Medulla oblongata (tissue), 1 donor: Measurements from ENCODE around the gene HSPB7.
"Not testable (repeated sequence)": the region's sequence is repeated elsewhere in the genome, so short reads cannot be mapped to it uniquely, and the experiment has no call there.

Source experiments
- DNase-seq: peaks from one replicate; pipeline ENCODE4 v3.0.0-alpha.2; 2015; ENCODE audit errors: extremely low spot score

The HSPB7 gene

DNA sequence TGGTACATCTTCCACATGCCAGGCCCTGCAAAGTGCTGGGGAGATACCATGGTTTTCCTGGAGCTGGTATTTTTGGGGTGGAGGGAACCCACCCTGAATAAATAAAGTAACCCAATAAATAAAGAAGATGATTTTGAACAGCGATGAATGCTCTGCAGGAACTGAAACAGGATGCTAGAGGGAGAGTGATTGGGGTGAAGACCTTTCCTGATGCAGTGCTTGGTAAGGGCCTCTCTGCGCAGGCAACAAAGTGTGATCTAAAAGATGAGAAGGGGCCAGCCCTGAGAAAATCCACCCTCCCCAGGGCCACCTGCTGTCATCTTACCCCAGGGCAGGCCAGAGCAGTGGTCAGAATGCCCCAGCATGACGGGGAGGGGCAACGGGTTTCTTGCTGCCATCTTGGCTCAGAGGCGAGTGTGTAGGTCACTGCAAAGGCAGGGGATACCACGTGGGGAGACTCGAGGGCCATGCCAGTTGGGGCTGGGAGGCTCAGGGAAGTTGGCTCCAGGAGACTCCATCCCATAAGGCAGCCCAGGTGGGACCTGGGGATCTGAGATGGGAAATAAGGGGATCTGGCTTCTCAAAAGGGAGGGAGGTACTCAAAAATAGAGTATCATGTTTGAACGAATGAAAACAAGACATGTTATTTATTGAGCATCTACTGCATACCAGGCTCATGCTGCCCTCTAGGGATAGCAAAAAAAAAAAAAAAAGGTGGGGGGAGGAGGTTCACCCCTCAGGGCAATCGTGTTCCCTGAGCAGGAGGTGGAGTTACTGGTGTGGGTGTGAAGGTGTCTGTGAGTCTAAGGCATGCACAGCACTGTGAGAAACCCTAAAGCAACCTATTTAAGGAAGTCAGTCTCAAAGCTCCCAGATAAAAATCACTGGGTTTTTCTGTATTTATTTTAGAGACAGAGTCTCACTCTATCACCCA, 11.0 kb downstream of the HSPB7 start:
- no peak for DNase-seq

DNA sequence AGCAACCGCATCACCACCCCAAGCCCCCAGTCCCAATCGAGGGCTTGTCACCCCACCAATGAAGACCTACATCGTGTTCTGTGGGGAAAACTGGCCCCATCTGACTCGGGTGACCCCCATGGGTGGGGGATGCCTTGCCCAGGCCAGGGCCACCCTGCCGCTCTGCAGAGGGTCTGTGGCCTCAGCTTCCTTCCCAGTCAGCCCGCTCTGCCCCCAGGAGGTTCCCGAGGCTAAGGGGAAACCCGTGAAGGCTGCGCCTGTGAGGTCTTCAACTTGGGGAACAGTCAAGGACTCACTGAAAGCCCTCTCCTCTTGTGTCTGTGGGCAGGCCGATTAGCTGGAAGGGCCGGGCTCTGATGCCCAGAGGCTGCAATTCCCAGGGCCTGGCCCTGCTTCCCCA, 11.8 kb downstream of the HSPB7 start:
- no peak for DNase-seq

DNA sequence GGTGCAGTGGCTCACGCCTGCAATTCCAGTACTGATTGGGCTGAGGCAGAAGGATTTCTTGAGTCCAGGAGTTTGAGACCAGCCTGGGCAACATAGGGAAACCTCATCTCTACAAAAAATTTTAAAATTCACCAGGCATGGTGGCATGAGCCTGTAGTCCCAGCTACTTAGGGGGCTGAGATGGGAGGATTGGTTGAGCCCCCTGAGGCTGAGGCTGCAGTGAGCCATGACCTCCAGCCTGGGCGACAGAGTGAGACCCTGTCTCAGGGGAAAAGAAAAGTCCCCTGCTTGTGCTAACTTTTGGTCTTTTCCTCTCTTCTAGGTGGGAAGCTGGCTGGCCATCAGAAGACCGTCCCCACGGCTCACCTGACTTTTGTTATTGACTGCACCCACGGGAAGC, 12.2 kb downstream of the HSPB7 start:
- DNase-seq, result no peak

DNA sequence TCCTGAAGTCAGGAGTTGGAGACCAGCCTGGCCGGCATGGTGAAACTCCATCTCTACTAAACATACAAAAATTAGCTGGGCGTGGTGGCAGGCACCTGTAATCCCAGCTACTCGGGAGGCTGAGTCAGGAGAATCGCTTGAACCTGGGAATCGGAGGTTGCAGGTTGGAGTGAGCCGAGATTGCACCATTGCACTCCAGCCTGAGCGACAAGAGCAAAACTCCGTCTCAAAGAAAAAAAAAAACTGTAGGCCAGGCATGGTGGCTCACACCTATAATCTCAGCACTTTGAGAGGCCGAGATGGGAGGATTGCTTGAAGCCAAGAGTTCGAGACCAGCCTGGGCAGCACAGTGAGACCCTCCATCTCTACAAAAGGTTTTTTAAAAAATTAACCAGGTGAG, 16.6 kb downstream of the HSPB7 start:
- DNase-seq, result not testable (repeated sequence)

DNA sequence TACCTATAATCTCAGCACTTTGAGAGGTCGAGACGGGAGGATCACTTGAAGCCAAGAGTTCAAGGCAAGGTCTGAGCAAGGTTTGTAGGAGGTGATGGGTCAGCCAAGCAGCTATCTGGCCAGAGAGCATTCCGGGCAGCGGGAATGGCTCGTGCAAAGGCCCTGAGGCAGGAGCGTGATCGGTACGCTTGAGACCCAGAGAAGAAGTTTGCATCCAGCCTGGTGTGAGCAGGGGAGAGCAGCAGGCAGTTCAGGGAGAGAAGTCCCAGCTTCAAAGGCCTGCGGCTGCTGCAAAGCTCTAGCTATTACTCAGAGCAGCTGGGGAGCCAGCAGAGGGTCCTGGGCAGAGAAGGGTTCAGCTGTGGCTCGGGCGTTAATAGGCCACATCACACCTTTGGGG, 18.9 kb downstream of the HSPB7 start:
- no peak for DNase-seq

DNA sequence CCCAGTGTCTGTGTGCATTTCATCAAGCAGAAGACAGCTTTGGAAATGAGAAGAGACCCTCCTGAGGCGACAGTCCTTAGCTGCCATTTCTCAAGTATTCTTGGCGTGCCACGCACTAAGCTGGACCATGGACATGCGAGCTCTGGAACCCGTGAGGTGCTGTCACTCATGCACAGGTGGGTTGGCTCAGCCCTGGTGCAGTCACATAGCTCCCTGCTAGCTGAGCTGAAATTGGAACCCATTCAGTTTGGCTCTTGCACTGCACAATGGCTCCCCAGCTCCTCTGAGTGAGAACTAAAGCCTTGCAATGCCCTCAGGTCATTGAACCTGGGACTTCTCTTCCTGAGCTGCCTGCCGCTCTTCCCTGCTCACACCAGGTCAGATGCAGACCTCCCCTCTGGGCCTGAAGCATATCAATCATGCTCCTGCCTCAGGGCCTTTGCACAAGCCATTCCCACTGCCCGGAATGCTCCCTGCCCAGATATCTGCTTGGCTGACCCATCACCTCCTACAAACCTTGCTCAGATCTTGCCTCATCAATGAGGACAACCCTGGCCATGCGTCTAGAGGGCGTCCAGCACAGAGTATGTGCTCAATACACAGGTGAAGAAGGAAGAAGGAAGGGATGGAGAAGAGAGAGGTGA, 20.1 kb downstream of the HSPB7 start:
- DNase-seq, result no peak

DNA sequence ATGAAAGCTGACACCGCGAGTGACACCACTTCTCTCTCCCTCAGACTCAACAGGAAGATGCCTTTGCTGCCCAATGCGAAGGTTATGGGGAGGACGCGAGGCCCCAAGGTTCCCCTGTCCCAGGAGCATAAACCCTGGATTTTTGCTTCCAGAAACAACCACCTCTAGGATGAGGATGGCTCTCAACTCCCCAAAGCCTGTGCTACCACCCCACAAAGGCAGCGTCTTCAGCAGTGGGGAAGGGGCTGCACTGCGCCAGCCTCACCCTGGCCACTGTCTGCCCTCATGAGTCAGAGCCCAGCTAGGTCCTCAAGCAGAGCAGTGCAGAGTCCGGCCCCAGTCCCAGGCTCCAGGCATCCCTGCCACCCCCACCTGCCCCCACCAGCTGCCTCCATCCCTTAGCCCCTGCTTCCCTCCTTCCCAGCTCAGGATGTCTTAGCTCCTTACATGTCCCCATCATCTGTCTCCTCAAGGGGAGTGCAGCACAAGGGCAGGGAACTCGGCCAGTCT, 20.7 kb downstream of the HSPB7 start:
- no peak for DNase-seq

DNA sequence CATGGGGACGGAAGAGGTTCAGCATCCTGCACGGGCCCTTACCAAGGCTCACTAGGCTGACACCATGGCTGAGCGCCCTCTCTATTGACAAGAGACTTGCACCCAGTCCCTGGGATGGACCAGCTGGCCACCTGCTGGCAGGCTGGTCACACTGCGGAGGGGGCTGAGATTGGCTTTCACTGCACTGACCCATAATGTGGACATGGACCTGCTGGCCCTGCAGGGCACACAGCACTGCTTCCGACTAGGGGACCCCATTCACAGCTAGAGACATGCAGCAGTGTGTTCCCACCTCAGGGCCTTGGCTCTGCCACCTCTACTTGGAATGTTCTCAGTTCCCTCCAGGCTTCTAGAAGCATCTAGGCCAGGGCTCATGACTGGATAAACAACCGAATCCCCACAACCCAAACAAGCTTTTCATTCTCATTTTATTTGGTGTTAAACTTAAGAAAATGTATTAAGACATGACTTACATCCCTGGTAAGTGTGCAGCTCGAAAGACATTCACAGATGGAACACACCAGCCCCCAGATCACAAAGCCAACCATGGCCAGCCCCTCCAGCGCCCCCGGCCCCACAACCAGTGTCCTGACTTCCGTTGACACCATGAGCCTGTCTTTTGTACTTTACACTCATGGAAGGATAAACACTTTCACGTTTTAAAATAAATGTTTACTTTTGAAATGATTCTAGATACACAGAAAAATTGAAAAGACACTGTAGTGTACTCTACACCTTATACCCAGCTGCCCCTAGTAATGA, 23.1 kb downstream of the HSPB7 start:
- DNase-seq, result peak; percentile 84

DNA sequence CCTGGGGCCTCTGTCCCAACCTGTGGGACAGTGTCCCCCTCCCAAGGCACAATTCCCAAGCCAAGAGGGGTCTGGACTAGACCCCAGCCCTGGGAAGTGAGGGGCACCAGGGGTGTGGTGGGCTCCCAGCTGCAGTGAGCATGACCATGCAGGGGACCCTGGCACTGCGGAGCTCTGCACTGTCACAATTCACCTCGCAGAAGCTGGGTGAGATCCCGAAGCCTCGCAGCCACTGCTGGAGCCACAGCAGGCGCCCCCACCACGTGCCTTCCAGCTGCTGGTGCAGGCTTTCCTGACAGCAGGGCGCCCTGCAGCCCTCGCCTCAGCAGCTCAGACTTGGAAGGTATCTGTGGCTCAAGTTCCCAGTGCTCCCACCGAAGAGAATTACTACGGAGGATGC, 23.8 kb downstream of the HSPB7 start:
- no peak for DNase-seq

DNA sequence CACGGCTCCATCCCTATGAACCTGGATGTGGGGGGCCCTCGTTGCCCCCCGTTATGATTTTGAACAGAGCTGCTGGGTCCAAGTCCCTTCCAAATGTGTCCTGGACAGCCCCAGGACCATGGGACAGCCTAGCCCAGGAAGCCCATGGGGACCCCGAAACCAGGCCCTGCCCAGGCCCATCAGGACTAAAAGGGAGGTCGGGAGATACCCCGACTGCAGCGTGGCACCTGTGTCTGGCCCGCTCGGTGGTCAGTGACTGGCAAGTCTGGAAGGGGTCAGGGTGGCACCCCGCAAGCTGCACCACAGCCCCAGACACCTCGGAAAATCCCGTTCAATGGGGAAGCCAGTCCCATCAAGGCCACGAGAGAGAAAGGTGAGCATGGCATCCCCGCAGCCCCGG, 24.2 kb downstream of the HSPB7 start:
- no peak for DNase-seq

DNA sequence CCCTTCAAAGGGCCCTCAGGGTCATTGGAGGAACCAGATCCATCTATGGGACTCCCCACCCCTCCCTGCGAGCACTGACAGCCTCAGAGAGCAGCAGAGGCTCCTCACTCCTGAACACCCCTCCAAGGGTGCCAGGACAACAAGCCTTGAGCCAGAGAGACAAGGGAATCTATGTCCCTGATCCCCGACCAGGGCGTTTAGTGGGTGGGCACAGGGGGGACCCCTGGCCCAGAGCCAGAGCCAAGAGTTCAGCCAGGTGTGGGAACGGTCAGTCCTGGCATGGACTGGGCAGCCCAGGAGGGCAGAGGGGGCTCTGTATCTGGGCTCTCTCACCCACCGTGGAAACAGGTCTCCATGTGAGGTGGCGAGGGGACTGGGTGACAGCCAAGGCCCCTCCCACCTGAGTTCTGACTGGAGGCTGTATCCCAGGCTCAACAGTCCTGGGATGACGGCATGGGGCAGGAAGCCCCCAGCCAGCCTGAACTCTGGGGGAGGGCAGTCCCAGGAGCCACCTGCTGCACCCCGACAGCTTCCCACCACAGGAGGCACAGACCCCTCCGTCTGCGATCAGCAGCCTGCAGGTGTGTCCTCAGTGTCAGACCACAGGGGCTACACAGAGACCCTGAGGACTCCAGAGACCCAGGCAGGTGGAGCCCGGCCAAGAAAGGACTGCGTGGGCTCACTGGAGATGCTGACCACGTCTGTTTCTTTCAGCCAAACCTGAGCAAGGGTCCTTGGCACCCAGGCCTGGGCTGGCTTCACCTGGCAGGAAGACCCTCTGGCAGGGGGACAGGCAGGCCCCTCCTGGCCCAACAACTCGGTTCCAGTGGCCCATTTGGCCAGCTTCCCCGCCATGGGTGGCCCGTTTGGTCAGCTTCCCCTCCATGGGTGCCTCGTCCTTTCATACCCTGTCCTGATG, 25.0 kb downstream of the HSPB7 start:
- DNase-seq, result no peak

DNA sequence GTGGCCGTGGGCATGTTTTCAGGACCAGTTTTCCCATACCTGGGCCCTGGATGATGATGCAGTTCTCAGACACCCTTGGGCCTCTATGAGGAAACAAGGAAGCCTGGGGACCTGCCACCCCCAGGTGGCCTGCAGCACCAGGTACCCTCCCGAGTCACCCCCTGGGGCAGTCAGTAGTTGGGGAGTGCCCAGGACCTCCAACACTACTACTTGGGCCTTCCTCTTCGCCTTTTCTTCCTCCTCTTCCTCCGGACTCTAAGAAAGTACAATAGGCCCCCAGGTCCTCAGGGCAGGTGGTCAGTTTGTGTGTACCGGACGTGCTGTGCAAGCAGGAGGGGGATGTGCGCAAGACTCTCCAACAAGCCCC, 25.7 kb downstream of the HSPB7 start:
- DNase-seq, result no peak

DNA sequence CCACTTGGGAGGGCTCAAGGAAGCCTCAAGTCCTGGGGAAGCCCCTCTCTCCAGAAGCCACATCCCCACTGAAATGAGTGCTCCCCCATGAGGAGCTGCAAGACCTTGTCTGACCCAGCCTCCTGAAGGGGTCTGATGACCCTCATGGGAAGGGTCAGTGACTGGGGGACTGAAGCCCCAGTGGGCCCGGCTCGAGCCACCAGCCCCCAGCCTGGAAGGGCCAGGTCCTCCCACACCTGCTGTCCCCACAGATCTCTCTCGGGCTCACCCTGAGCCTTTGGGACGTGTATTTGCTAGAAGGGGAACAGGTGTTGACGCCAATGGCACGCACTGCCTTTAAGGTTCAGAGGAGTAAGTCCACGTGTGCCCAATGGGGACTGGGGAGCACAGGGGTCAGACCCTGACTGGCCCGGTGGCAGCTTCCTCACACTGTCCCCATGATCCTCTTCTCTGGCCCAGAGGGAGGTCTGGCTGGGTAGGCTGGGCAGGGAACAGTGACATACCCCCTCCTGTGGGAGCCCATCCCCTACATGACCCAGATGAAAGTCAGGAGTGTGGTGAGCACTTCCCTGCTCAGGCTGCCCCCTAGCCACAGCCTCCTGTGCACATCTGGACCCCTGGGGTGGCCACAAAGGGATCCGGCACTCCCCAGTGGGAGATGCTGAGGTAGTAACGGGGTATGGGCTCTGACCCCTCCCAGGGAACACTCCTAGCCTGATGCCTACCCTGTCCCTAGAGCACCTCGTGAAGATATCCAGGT, 26.2 kb downstream of the HSPB7 start:
- DNase-seq, result no peak

DNA sequence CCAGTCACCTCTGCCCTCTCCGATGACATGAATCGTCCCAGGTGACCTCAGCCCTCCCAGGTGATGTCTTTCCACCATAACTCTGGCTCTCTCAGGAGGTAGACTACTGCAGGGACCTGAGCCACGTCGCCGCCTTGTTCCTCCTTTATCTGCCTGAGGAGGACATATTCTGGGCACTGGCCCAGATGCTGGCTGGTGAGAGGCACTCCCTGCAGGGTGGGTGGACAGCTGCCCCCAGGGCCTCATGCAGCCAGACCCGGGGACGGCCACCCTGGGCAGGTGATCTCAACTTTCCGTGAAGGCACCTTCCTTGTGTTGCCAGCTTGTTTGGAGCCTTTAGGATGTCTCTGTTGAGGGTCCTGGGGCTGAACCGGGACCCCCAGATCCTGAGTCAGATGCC, 28.1 kb downstream of the HSPB7 start:
- no peak for DNase-seq

DNA sequence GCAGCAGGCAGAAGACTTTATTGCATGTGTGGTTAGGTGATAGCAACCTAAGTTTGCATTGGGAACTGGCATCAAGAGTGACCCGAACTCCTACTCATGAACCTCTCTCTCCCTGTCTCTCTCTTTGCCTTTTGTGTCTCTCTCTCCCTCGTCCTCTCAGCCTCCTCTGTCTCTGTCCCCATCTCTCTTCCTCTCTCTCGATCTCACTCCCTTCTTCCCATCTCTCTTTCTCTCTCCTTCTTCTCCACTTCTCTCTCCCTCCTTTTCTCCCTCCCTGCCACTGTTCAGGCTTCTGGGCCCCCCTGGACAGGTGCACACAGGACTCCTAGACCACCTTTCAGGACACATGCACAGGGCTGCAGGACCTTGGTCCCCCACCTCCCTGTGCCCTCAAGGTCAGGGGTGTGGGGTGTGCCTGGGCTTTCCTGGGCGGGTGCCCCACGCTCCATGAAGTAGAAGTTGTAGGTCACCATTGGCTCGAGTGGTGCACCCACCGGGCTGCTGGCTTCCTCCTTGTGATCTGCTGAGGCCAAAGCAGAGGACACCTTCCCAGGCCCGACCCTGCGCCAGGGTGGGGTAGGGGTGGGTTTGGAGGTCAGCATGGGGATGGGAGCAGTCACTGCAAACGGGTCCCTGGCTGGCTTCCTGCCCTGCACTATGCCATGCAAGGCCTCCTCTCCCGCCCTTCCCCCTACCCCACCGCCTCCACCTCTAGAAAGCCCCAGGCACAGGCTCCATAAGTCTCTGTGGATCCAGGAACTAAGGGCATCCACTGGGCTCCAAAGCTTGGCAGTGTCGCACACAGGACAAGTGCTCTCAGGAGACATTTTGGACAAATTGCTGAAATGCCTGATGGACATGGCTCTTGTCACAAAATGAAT, 28.7 kb downstream of the HSPB7 start:
- no peak for DNase-seq

DNA sequence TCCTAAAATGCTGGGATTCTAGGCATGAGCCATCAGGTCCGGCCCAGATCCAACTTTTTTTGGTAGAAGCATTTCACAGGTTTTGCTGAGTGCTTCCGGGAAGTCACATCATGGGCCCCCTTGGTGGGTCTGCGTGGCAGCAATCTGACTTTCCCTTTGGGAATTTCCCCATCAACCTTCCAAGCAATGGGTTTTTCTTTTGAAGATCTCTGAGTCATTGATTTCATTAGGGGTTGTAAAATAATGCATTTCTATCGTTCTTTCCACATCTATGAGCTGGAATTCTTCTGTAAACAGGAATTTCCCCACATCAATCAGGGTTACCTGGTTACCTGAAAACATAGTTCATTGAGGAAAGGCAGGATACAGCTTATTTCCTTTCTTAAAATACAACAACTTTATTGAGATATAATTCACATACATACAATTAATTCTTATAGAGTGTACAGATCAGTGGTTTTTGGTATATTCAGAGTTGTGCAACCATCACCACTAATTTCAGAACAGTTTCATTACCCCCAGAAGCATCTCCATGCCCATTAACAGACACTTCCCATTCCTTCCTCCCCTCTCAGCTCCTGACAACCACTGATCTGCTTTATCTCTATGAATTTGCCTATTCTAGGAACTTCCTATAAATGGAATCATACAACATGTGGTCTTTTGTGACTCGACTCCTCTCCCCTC, 32.1 kb downstream of the HSPB7 start:
- DNase-seq, result no peak

DNA sequence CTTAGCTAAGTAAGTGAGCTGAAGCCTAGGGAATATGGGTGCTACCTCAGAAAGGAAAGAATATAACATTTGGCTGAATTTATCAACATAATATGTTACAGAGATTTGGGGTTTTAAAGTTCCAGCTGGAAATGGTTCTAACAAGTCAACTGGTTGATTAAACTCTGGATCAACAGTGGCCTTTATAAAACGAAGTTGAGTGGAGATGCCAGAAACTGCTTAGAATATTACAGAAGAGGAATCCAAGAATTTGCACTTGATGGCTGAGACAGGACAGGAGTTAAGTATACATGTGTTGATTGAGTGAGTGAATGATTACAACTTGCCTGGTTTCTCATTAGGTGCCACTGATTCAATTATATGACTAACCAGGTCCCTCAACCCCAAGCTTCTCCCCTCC, 34.6 kb downstream of the HSPB7 start:
- no peak for DNase-seq

DNA sequence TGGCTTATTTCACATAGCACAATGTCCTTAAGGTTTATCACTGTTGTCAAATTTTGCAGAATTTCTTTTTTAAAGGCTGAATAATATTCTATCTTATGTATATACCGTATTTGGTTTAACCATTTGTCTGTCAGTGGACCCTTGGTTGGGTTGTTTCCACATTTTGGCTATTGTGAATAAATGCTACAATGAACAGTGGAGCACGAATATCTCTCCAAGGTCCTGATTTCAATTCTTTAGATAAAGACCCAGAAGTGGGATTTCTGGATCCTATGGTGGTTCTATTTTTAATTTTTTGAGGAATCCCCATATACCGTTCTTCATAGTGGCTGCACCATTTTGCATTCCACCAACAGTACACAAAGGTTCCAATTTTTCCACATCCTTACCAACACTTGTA, 36.2 kb downstream of the HSPB7 start:
- no peak for DNase-seq

DNA sequence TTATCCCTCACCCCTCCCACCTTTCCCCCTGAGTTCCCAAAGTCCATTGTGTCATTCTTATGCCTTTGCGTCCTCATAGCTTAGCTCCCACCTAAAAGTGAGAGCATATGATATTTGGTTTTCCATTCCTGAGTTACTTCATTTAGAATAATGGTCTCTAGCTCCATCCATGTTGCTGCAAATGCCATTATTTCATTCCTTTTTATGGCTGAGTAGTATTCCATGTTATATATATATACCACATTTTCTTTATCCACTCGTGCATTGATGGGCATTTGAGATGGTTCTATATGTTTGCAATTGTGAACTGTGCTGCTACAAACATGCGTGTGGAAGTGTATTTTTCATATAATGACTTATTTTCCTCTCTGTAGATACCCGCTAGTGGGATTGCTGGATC, 39.9 kb downstream of the HSPB7 start:
- not testable (repeated sequence) for DNase-seq
